Tibial artery (tissue), 4 donors: Measurements from ENCODE around the gene LSAMP.

ENCODE experiments used
- DNase-seq, 2 donors: peaks; one replicate each; pipeline ENCODE4 v3.0.0-alpha.2; 2019
- H3K27ac ChIP-seq, 2 donors: fragments of 200-600 bp; sonication (generic) in 1 of 2; 1 replicate in 1 of 2; 2 replicates in 1 of 2; pipeline ENCODE4 v1.5.1; 2018 to 2019; ENCODE audit warnings: mild to moderate bottlenecking in 1 of 2
- H3K27me3 ChIP-seq, 2 donors: fragments of 200-600 bp; sonication (generic) in 1 of 2; one replicate each; pipeline versions ENCODE4 v1.5.1 to v1.6.0; 2016 to 2019
- H3K36me3 ChIP-seq, 3 donors: fragments of 200-600 bp; sonication (generic) in 2 of 3; one replicate each; pipeline ENCODE4 v1.5.1; 2016 to 2019; ENCODE audit warnings: mild to moderate bottlenecking in 2 of 3
- H3K4me1 ChIP-seq, 4 donors: fragments of 200-600 bp; sonication (generic) in 2 of 4; 1 replicate in 3 of 4; 2 replicates in 1 of 4; pipeline ENCODE4 v1.5.1; 2016 to 2019
- H3K4me3 ChIP-seq, 2 donors: fragments of 200-600 bp; sonication (generic) in 1 of 2; 1 replicate in 1 of 2; 2 replicates in 1 of 2; pipeline ENCODE4 v1.5.1; 2018 to 2019; ENCODE audit warnings: mild to moderate bottlenecking in 2 of 2
- H3K9me3 ChIP-seq, 3 donors: fragments of 200-600 bp; sonication (generic) in 1 of 3; one replicate each; pipeline ENCODE4 v1.5.1; 2016 to 2019
- CTCF ChIP-seq, 2 experiments: fragments of 200-600 bp in 1 of 2; fragments of 450-650 bp in 1 of 2; IDR thresholded peaks; one replicate each; pipeline ENCODE4 v1.5.1; 2017 to 2019; ENCODE audit warnings: antibody characterized with exemption in 2 of 2, mild to moderate bottlenecking in 1 of 2, moderate library complexity in 1 of 2
- intact Hi-C: fragments of 100-400 bp; cut with DNase I; formaldehyde crosslinking; loops from one replicate; pipeline ENCODE4 v1.15.0; 2023; ENCODE audit warnings: low total_unique reads

The LSAMP gene

DNA sequence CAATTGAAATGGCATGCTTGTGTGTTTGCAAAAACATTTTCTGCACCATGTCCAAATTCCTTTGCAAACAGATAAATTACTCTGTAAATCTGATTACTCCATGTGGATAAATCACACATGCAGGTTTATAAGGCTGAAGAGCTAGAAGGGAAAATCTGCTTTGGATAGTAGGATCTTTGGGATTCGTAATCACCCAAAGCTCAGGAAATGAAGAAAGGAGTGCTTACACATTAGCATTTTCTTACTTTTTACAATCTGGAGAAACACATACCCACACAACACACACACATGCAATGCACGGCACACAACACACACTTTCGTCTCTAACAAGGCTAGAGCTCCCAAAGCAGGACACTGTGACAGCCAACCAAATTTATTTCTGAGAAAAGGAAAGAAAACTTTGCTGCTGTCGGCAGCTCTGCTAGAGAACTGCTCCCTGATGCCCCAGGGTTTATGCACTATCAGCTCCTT lies 2.1 kb downstream of the LSAMP start:
- TF ChIP-seq CTCF (IDR thresholded peaks at IDR 0.05): no peak
- Histone ChIP-seq H3K9me3 (no peaks in the 10 kb centered on the region), H3K27ac (no peak overlapping the region), H3K4me3 (no peak overlapping the region), H3K27me3 (peaks cover 0 to 7% of the 10 kb centered on the region in 2 donors), H3K4me1 (peaks cover 0 to 9% (median 0%) of the 10 kb centered on the region in 4 donors), H3K36me3 (no peaks in the 10 kb centered on the region)
- intact Hi-C loops: no loop called here
- no peak for DNase-seq

- DNase-seq: no peak
- intact Hi-C loops: no loop called here
- H3K36me3 ChIP-seq: no peaks in the 10 kb centered on the region
- H3K4me3 ChIP-seq: no peak overlapping the region
- H3K9me3 ChIP-seq: no peaks in the 10 kb centered on the region
- H3K27me3 ChIP-seq: peaks cover 0 to 7% of the 10 kb centered on the region in 2 donors
- no peak for TF ChIP-seq CTCF (IDR thresholded peaks at IDR 0.05)
- H3K4me1 ChIP-seq: peaks cover 0 to 9% (median 0%) of the 10 kb centered on the region in 4 donors
- H3K27ac ChIP-seq: no peak overlapping the region
Observed at GRCh38 chr3:116442331-116443021, 2.8 kb downstream of the LSAMP start.

GRCh38 chr3:116441652-116442051 lies 3.6 kb downstream of the LSAMP start:
- H3K36me3 ChIP-seq: no peaks in the 10 kb centered on the region
- H3K9me3 ChIP-seq: no peaks in the 10 kb centered on the region
- intact Hi-C loops: no loop called here
- TF ChIP-seq CTCF (IDR thresholded peaks at IDR 0.05): no peak
- peaks cover 0 to 7% of the 10 kb centered on the region in 2 donors for H3K27me3 ChIP-seq
- H3K4me3 ChIP-seq: no peak overlapping the region
- no peak for DNase-seq
- H3K27ac ChIP-seq: no peak overlapping the region
- peaks cover 0 to 9% (median 0%) of the 10 kb centered on the region in 4 donors for H3K4me1 ChIP-seq

DNA sequence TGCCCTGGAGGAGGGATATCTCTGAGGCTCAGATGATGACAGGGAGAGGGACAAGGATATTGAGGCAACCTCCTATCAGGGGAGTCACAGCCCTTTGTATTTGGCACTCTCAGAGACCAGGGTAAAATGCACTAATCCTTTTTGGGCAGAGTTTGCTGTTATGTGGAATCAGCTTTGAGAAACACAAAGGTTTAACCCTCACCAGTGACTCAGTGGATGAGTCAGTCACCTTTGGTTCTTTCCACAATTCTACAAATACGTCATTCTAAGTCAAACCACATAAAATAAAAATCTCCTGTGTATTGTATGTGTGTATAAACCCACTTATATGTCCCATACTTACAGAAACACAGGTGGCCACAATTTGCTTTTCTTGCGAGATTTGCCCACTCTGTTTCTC lies 5.1 kb downstream of the LSAMP start:
- Histone ChIP-seq H3K27ac (no peak overlapping the region), H3K4me1 (peaks cover 0 to 6% (median 0%) of the 10 kb centered on the region in 4 donors), H3K4me3 (no peak overlapping the region), H3K27me3 (peaks cover 0 to 5% of the 10 kb centered on the region in 2 donors), H3K9me3 (no peaks in the 10 kb centered on the region), H3K36me3 (no peaks in the 10 kb centered on the region)
- intact Hi-C loops: no loop called here
- no peak for TF ChIP-seq CTCF (IDR thresholded peaks at IDR 0.05)
- DNase-seq: no peak

DNA sequence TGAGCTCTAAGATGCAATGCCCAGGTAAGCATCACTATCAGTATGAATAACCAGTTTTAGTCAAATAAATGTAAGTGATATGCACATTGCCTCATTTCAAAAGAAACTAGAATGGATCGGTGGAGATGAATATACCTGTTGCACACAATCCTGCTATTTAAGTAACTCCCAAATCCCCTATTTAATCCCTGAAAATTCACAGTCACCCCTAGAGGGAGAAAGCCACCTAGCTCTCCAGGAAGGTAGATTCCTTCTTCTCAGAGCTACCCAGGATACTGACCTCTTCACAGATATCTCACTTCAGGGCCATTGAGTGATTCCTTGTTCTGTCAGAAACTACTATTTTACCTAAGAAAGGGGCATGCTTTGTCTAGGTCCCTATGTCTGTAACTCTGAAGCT lies 11.7 kb downstream of the LSAMP start:
- TF ChIP-seq CTCF (IDR thresholded peaks at IDR 0.05): no peak
- no peaks in the 10 kb centered on the region for H3K9me3 ChIP-seq
- no peaks in the 10 kb centered on the region for H3K4me1 ChIP-seq
- DNase-seq: no peak
- no peaks in the 10 kb centered on the region for H3K27me3 ChIP-seq
- H3K36me3 ChIP-seq: no peaks in the 10 kb centered on the region
- no peak overlapping the region for H3K4me3 ChIP-seq
- H3K27ac ChIP-seq: no peak overlapping the region
- intact Hi-C loops: no loop called here
